Sigmoid colon (tissue), 7 donors: ENCODE results near the gene MAT1A. TPM values are rescaled to one million over a fixed set of nuclear protein-coding genes. Genes with fewer than 3 reads are reported as not detected.

Source experiments
- DNase-seq: peaks from one replicate; pipeline ENCODE4 v3.0.0-alpha.2; 2019
- H3K27ac ChIP-seq, 4 donors: fragments of 200-600 bp; sonication (generic); one replicate each; pipeline ENCODE4 v1.5.1; 2016 to 2019; ENCODE audit warnings: mild to moderate bottlenecking in 1 of 4
- H3K27me3 ChIP-seq, 3 donors: fragments of 200-600 bp; sonication (generic); one replicate each; pipeline ENCODE4 v1.5.1; 2019; ENCODE audit warnings: mild to moderate bottlenecking in 1 of 3
- H3K36me3 ChIP-seq, 4 donors: fragments of 200-600 bp; sonication (generic); one replicate each; pipeline ENCODE4 v1.5.1; 2016 to 2019
- H3K4me1 ChIP-seq, 4 donors: fragments of 200-600 bp; sonication (generic); one replicate each; pipeline ENCODE4 v1.5.1; 2017 to 2019
- H3K4me3 ChIP-seq, 4 donors: fragments of 200-600 bp; sonication (generic); one replicate each; pipeline ENCODE4 v1.5.1; 2017 to 2019; ENCODE audit warnings: mild to moderate bottlenecking in 2 of 4, moderate library complexity in 1 of 4
- H3K9me3 ChIP-seq, 4 donors: fragments of 200-600 bp in 3 of 4; sonication (generic) in 3 of 4; one replicate each; pipeline versions ENCODE4 v1.5.1 to v1.6.1; 2013 to 2019
- EP300 ChIP-seq, 4 donors: sonication (generic); formaldehyde crosslinking; IDR thresholded peaks; one replicate each; pipeline ENCODE4 v1.6.1; 2017; ENCODE audit warnings: antibody characterized with exemption in 4 of 4
- POLR2A ChIP-seq, 2 donors: fragments of 450-650 bp; IDR thresholded peaks; one replicate each; pipeline ENCODE4 v1.6.1; 2016; ENCODE audit warnings: antibody characterized with exemption in 2 of 2, mild to moderate bottlenecking in 2 of 2, moderate library complexity in 2 of 2
- POLR2AphosphoS5 ChIP-seq, 4 donors: sonication (generic); formaldehyde crosslinking; IDR thresholded peaks; one replicate each; pipeline ENCODE4 v1.6.1; 2017; ENCODE audit warnings: antibody characterized with exemption in 4 of 4
- WGBS, 2 donors: extraction: QIAGEN DNeasy Blood & Tissue Kit; methylation state at CpG; one replicate each; pipeline ENCODE4 v1.1.7; 2013; 5-methylcytosine and 5-hydroxymethylcytosine counted together
- intact Hi-C: fragments of 100-400 bp; cut with DNase I; formaldehyde crosslinking; loops from one replicate; pipeline ENCODE4 v1.15.1; 2023
- polyA plus RNA-seq, 3 donors: library from polyadenylated mRNA; stranded (reverse); fragments of 200-250 nt; gene quantifications; one replicate each; pipeline ENCODE4 v1.2.3, GENCODE V29; 2013
- total RNA-seq, 4 donors: library from RNA; depleted of rRNA; stranded (reverse); fragments of >200 nt; gene quantifications; one replicate each; pipeline ENCODE4 v1.1.0, GENCODE V29; 2016
- TF ChIP-seq, protein P1 (sequence below), 4 experiments: fragments of 450-650 bp in 3 of 4; fragments of 200-600 bp in 1 of 4; IDR thresholded peaks; one replicate each; pipeline ENCODE4 v1.5.1; 2016 to 2019; ENCODE audit warnings: antibody characterized with exemption in 4 of 4, mild to moderate bottlenecking in 3 of 4, moderate library complexity in 2 of 4
- donor health status: healthy with polysubstance abuse.
- donor health status: Bipolar disorder and iron deficiency.
- donor health status: healthy.

Gene MAT1A
- total and polyA plus RNA-seq, 7 donors, result 0.23 to 0.31 TPM; not detected in 5

DNA sequence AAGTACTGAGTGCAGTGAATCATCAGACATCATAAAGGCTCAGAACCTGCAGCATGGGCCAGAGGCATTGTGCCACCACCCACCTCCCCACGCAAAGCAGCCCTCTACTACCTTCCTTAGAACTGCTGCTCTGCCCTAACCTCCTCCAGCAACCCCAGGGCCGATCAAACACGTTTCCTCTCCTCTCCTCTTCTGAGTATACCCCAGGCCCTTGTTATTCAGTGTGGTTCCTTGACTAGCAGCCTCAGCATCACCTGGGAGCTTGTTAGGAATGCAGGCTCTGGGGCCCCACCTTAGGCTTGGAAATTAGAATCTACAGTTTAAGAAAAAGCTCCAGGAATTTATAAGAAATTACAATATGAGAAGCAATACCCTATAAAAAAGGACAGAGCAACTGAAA is 33.9 kb upstream of the MAT1A start:
- H3K27ac ChIP-seq, result no peak overlapping the region
- WGBS, 2 donors, result 72 to 79% methylated on average over 3 of the region's 3 CpGs
- H3K4me3 ChIP-seq, result no peak overlapping the region
- no peaks in the 10 kb centered on the region for H3K27me3 ChIP-seq
- TF ChIP-seq POLR2A (IDR thresholded peaks at IDR 0.05), result no peak
- TF ChIP-seq, protein P1, sequence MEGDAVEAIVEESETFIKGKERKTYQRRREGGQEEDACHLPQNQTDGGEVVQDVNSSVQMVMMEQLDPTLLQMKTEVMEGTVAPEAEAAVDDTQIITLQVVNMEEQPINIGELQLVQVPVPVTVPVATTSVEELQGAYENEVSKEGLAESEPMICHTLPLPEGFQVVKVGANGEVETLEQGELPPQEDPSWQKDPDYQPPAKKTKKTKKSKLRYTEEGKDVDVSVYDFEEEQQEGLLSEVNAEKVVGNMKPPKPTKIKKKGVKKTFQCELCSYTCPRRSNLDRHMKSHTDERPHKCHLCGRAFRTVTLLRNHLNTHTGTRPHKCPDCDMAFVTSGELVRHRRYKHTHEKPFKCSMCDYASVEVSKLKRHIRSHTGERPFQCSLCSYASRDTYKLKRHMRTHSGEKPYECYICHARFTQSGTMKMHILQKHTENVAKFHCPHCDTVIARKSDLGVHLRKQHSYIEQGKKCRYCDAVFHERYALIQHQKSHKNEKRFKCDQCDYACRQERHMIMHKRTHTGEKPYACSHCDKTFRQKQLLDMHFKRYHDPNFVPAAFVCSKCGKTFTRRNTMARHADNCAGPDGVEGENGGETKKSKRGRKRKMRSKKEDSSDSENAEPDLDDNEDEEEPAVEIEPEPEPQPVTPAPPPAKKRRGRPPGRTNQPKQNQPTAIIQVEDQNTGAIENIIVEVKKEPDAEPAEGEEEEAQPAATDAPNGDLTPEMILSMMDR (IDR thresholded peaks at IDR 0.05), result no peak
- no peaks in the 10 kb centered on the region for H3K36me3 ChIP-seq
- no peak for DNase-seq
- H3K9me3 ChIP-seq, result no peaks in the 10 kb centered on the region
- H3K4me1 ChIP-seq, result no peaks in the 10 kb centered on the region
- intact Hi-C loops, result no loop called here

DNA sequence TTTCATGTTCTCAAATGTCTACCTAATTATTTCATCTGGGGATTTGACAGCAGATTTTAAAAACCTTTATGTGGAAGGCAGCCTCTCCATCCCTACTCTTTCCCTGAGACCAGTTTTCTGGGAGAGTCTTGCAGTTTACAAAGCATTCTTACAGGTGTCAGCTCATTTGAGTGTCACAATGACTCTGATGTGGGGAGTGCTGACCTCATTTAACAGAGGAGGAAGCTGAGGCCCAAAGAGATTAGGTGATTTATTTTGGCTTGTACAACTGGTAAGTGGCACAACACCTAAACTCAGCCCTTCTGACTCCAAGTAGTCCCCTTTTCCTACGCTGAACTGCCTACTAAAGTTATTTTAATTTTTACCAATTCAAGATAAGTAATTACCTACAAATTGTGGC is 33.3 kb upstream of the MAT1A start:
- intact Hi-C loops, result no loop called here
- WGBS, 2 donors, result 69 to 71% methylated on average over 1 of the region's 1 CpG
- H3K27ac ChIP-seq, result no peak overlapping the region
- H3K4me3 ChIP-seq, result no peak overlapping the region
- H3K4me1 ChIP-seq, result no peaks in the 10 kb centered on the region
- no peak for TF ChIP-seq EP300 (IDR thresholded peaks at IDR 0.05)
- TF ChIP-seq POLR2AphosphoS5 (IDR thresholded peaks at IDR 0.05), result no peak
- TF ChIP-seq POLR2A (IDR thresholded peaks at IDR 0.05), result no peak
- TF ChIP-seq, protein P1 (IDR thresholded peaks at IDR 0.05), result no peak
- no peak for DNase-seq
- no peaks in the 10 kb centered on the region for H3K36me3 ChIP-seq
- H3K9me3 ChIP-seq, result no peaks in the 10 kb centered on the region
- no peaks in the 10 kb centered on the region for H3K27me3 ChIP-seq

DNA sequence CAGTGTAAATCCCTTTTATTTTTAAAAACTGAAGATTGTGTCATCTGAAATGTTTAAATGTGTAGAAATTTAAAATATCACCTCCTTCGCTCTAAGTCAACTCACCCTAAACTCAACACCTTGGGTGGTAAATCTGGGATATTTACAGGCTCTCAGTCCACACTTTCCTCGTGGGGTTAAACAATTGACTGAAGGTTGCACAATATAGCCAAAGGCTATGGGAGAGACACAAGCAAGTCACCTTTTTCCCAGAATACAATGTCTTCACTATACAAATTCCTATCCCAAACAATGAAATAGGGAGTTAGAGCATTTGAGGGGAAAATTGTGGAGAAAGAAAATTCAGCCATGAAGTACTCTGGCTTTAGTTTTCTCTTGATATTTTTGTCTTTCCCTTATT is 32.7 kb upstream of the MAT1A start:
- TF ChIP-seq, protein P1 (IDR thresholded peaks at IDR 0.05), result no peak
- TF ChIP-seq POLR2AphosphoS5 (IDR thresholded peaks at IDR 0.05) (no peak), POLR2A (IDR thresholded peaks at IDR 0.05) (no peak), EP300 (IDR thresholded peaks at IDR 0.05) (no peak)
- DNase-seq, result no peak
- Histone ChIP-seq H3K27me3 (no peaks in the 10 kb centered on the region), H3K36me3 (no peaks in the 10 kb centered on the region), H3K27ac (no peak overlapping the region), H3K4me3 (no peak overlapping the region), H3K4me1 (no peaks in the 10 kb centered on the region), H3K9me3 (no peaks in the 10 kb centered on the region)
- intact Hi-C loops, result no loop called here
- WGBS, 2 donors, result 84 to 87% methylated on average over 2 of the region's 2 CpGs

DNA sequence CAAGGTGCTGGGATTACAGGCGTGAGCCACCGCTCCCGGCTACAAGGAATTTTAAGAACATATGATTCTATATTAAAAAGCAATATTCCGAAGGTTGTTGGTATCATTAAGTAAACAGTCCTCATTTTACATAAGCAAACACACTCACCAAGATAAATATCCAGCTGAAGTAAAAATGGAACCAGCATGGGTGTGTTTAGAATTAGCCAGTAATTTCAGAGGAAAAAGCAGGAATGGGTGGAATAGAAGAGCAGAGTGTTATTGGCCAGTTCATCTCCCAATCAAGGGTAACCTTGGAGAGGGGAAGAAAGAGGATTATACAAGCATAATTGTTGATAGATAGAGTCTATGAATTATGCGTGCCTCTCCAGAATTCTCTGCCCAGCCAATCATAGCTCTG is 31.7 kb upstream of the MAT1A start:
- intact Hi-C loops, result no loop called here
- TF ChIP-seq, protein P1 (IDR thresholded peaks at IDR 0.05), result no peak
- TF ChIP-seq POLR2A (IDR thresholded peaks at IDR 0.05) (no peak), POLR2AphosphoS5 (IDR thresholded peaks at IDR 0.05) (no peak), EP300 (IDR thresholded peaks at IDR 0.05) (no peak)

DNA sequence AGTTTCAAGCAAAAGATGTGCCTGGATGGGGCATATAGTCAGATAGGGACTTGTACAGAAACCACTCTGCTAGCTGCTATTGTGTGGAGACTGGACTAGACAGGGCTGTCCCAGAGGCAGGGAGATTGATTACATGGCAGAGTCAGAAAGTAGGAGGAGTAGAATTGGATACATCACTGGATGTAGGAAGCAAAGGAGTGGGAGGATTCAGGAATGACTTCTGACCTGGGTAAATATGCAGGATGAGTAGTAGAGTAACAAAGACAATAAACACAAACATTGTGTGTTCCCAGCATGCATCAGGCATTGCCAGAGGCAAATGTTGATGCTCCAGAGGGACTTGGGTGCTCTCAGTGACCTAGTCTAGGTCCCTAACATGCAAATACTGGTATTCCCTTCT is 30.9 kb upstream of the MAT1A start:
- intact Hi-C loops, result no loop called here
- no peaks in the 10 kb centered on the region for H3K36me3 ChIP-seq
- H3K9me3 ChIP-seq, result no peaks in the 10 kb centered on the region
- TF ChIP-seq, protein P1 (IDR thresholded peaks at IDR 0.05), result no peak
- TF ChIP-seq EP300 (IDR thresholded peaks at IDR 0.05), result no peak
- TF ChIP-seq POLR2AphosphoS5 (IDR thresholded peaks at IDR 0.05), result no peak
- TF ChIP-seq POLR2A (IDR thresholded peaks at IDR 0.05), result no peak
- no peaks in the 10 kb centered on the region for H3K27me3 ChIP-seq
- H3K27ac ChIP-seq, result no peak overlapping the region
- no peak overlapping the region for H3K4me3 ChIP-seq
- no peak for DNase-seq
- H3K4me1 ChIP-seq, result no peaks in the 10 kb centered on the region

More for the DNA sequence above, 31.7 kb upstream of the MAT1A start:
- Histone ChIP-seq H3K36me3 (no peaks in the 10 kb centered on the region), H3K4me3 (no peak overlapping the region), H3K4me1 (no peaks in the 10 kb centered on the region), H3K27me3 (no peaks in the 10 kb centered on the region), H3K27ac (no peak overlapping the region), H3K9me3 (no peaks in the 10 kb centered on the region)
- 82 to 90% methylated on average over 5 of the region's 5 CpGs for WGBS, 2 donors
- DNase-seq, result no peak
